ENCODE results near the gene TSPY4. TPM values are rescaled to one million over a fixed set of nuclear protein-coding genes. Genes with fewer than 3 reads are reported as not detected.
"Not testable (repeated sequence)": the region's sequence is repeated elsewhere in the genome, so short reads cannot be mapped to it uniquely, and the experiment has no call there.

The TSPY4 gene, protein sequence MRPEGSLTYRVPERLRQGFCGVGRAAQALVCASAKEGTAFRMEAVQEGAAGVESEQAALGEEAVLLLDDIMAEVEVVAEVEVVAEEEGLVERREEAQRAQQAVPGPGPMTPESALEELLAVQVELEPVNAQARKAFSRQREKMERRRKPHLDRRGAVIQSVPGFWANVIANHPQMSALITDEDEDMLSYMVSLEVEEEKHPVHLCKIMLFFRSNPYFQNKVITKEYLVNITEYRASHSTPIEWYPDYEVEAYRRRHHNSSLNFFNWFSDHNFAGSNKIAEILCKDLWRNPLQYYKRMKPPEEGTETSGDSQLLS
- not detected for total RNA-seq
- long read RNA-seq, result 0 reads

DNA sequence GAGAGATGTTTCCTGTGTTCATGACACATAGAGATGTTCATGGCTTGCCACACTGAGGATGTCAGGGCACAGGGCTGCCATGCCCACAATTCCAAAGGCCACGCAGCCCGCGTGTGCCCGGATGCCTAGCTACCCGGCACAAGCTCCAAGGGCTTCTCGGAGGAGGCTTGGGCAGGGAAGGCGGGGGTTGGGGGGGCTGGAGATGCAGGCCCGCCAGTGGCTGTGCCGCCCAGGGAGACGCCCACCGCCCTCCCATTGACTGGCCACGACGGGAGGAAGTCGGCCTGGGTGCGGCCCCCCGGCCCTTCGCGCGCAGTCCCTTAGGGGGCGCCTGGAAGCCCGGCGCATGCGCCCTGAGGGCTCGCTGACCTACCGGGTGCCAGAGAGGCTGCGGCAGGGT lies at the start of gene TSPY4:
Gene TSPY4, plus strand, starts transcription at position 301 of the 400 bp plus-strand sequence. Its CDS starts 46 bp downstream, at position 347.
- intact Hi-C loops (cut with DNase I, micrococcal nuclease); DNase-seq; ATAC-seq: not testable (repeated sequence)

DNA sequence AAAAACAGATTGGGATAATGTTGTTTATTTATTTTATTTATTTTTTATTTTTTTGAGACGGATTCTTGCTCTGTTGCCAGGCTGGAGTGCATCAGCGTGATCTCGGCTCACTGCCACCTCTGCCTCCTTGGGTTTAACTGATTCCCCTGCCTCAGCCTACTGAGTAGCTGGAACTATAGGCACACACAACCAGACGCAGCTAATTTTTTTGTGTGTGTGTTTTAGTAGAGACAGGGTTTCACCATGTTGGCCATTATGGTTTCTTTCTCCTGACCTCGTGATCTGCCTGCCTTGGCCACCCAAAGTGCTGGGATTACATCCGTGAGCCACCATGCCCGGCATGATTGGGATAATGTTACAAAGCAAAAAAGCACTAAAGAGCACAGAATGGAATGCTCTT lies 16.3 kb upstream of the TSPY4 start:
- DNase-seq (no peak), ATAC-seq (no peak)
- intact Hi-C loops (cut with DNase I, micrococcal nuclease), result no loop called here

DNA sequence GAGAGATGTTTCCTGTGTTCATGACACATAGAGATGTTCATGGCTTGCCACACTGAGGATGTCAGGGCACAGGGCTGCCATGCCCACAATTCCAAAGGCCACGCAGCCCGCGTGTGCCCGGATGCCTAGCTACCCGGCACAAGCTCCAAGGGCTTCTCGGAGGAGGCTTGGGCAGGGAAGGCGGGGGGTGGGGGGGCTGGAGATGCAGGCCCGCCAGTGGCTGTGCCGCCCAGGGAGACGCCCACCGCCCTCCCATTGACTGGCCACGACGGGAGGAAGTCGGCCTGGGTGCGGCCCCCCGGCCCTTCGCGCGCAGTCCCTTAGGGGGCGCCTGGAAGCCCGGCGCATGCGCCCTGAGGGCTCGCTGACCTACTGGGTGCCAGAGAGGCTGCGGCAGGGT lies 20.2 kb downstream of the TSPY4 start, which contains the start of gene TSPY8:
Gene TSPY8, plus strand, starts transcription at position 301 of the 400 bp plus-strand sequence. Its CDS starts 46 bp downstream, at position 347.
- ATAC-seq; intact Hi-C loops (cut with DNase I, micrococcal nuclease); DNase-seq: not testable (repeated sequence)

Other genes starting within 250 kb of the TSPY4 start
- gene TSPY8, start 20.3 kb downstream of the TSPY4 start, total RNA-seq, result not detected
- not detected for gene TSPY3, start 61.0 kb downstream of the TSPY4 start, total RNA-seq
- gene TSPY1, start 129.5 kb downstream of the TSPY4 start, total RNA-seq, result not detected
- not detected for gene TSPY9, start 149.8 kb downstream of the TSPY4 start, total RNA-seq
- not detected for gene TSPY10, start 190.4 kb downstream of the TSPY4 start, total RNA-seq

All from left colon (tissue), 2 donors.